ENCODE results near the gene CNPPD1.
"Not testable (repeated sequence)": the region's sequence is repeated elsewhere in the genome, so short reads cannot be mapped to it uniquely, and the experiment has no call there.

Gene CNPPD1

DNA sequence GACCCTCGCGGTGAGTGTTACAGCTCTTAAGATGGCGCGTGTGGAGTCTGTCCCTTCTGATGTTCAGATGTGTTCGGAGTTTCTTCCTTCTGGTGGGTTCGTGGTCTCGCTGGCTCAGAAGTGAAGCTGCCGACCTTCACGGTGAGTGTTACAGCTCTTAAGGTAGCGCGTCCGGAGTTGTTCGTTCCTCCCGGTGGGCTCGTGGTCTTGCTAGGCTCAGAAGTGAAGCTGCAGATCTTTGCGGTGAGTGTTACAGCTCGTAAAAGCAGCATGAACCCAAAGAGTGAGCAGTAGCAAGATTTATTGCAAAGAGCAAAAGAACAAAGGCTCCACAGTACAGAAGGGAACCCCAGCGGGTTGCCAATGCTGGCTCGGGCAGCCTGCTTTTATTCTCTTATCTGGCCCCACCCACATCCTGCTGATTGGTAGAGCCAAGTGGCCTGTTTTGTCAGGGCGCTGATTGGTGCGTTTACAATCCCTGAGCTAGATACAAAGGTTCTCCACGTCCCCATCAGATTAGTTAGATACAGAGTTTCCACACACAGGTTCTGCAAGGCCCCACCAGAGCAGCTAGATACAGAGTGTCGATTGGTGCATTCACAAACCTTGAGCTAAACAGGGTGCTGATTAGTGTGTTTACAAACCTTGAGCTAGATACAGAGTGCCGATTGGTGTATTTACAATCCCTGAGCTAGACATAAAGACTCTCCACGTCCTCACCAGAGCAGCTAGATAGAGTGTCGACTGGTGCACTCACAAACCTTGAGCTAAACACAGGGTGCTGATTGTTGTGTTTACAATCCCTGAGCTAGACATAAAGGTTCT, 24.0 kb upstream of the CNPPD1 start:
- H3K27ac Mint-ChIP-seq; DNase-seq; H3K4me3 Mint-ChIP-seq; H3K9me3 Mint-ChIP-seq; H3K36me3 Mint-ChIP-seq; ATAC-seq (replicated peaks); H3K4me1 Mint-ChIP-seq: not testable (repeated sequence)
- H3K27me3 Mint-ChIP-seq, result peaks cover 12 to 13% of the 10 kb centered on the region in 2 donors

- no peak overlapping the region for H3K4me3 Mint-ChIP-seq
- H3K27ac Mint-ChIP-seq, result peak overlapping the region; percentile 32
- ATAC-seq (replicated peaks) (no peak), DNase-seq (no peak)
- H3K27me3 Mint-ChIP-seq, result peaks cover 12 to 18% of the 10 kb centered on the region in 2 donors
- no peaks in the 10 kb centered on the region for H3K4me1 Mint-ChIP-seq
- peaks cover 0 to 2% of the 10 kb centered on the region in 2 donors for H3K9me3 Mint-ChIP-seq
- peaks cover 0 to 3% of the 10 kb centered on the region in 2 donors for H3K36me3 Mint-ChIP-seq
Measured at GRCh38 chr2:219199470-219200211, 22.9 kb upstream of the CNPPD1 start.

GRCh38 chr2:219198974-219199373, 22.2 kb upstream of the CNPPD1 start:
- Mint-ChIP-seq H3K9me3 (no peaks in the 10 kb centered on the region), H3K4me1 (no peaks in the 10 kb centered on the region), H3K36me3 (no peaks in the 10 kb centered on the region), H3K27ac (no peak overlapping the region), H3K4me3 (no peak overlapping the region), H3K27me3 (peaks cover 12 to 18% of the 10 kb centered on the region in 2 donors)
- DNase-seq (no peak), ATAC-seq (replicated peaks) (no peak)

DNA sequence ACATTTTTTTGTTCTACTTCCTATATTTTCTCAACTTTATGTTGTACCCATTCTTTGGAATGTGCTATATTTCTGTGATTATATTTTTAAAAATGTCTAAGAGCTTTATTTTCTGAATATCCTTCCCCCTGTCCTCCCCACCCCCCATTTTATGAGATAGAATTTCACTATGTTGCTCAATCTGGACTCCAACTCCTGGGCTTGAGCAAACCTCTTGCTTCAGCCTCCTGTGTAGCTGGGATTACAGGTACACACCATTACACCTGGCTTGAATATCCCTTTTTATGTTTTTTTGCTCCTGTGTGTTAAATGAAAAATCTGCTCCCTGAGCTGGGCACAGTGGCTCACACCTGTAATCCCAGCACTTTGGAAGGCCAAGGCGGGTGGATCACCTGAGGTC, 20.7 kb upstream of the CNPPD1 start:
- no peaks in the 10 kb centered on the region for H3K4me1 Mint-ChIP-seq
- H3K4me3 Mint-ChIP-seq, result no peak overlapping the region
- no peaks in the 10 kb centered on the region for H3K9me3 Mint-ChIP-seq
- no peak overlapping the region for H3K27ac Mint-ChIP-seq
- DNase-seq (no peak), ATAC-seq (replicated peaks) (no peak)
- peaks cover 12 to 18% of the 10 kb centered on the region in 2 donors for H3K27me3 Mint-ChIP-seq
- H3K36me3 Mint-ChIP-seq, result no peaks in the 10 kb centered on the region

GRCh38 chr2:219186754-219187456, 10.2 kb upstream of the CNPPD1 start:
- Mint-ChIP-seq H3K36me3 (peaks cover 17 to 35% of the 10 kb centered on the region in 2 donors), H3K4me1 (peaks cover 20 to 51% of the 10 kb centered on the region in 2 donors), H3K4me3 (peak overlapping the region; percentile 4 to 37), H3K27me3 (no peaks in the 10 kb centered on the region), H3K27ac (peak overlapping the region; percentile 91), H3K9me3 (no peaks in the 10 kb centered on the region)
- DNase-seq (peak; percentile 55), ATAC-seq (replicated peaks) (peak; percentile 94 to 96)

GRCh38 chr2:219184121-219184520, 7.4 kb upstream of the CNPPD1 start:
- Mint-ChIP-seq H3K4me1 (peaks cover 38 to 73% of the 10 kb centered on the region in 2 donors), H3K9me3 (no peaks in the 10 kb centered on the region), H3K4me3 (no peak overlapping the region), H3K27ac (no peak overlapping the region), H3K27me3 (no peaks in the 10 kb centered on the region), H3K36me3 (peaks cover 20 to 53% of the 10 kb centered on the region in 2 donors)
- ATAC-seq (replicated peaks) (no peak), DNase-seq (no peak)

DNA sequence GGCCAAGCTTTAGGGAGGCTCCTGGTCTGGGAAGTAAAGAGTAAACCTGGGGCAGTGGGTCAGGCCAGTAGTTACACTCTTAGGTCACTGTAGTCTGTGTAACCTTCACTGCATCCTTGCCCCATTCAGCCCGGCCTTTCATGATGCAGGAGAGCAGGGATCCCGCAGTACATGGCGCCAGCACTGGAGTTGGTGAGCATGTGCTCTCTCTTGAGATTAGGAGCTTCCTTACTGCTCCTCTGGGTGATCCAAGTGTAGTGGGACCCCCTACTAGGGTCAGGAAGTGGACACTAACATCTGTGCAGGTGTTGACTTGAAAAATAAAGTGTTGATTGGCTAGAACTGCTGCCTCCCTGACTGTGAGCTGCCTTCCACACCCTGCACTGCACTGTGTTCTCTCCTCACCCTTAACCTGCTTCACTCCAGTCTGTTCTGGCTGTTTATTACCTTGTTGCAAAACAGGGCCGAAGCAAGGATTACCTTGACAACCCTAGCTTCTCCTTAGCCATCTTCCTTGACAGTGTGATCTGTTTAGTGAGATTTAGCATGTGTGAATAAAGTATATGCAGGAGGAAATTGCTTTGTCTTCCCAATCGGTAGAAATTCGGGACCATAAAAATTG, 6.5 kb upstream of the CNPPD1 start:
- peak overlapping the region; percentile 59 for H3K27ac Mint-ChIP-seq

DNA sequence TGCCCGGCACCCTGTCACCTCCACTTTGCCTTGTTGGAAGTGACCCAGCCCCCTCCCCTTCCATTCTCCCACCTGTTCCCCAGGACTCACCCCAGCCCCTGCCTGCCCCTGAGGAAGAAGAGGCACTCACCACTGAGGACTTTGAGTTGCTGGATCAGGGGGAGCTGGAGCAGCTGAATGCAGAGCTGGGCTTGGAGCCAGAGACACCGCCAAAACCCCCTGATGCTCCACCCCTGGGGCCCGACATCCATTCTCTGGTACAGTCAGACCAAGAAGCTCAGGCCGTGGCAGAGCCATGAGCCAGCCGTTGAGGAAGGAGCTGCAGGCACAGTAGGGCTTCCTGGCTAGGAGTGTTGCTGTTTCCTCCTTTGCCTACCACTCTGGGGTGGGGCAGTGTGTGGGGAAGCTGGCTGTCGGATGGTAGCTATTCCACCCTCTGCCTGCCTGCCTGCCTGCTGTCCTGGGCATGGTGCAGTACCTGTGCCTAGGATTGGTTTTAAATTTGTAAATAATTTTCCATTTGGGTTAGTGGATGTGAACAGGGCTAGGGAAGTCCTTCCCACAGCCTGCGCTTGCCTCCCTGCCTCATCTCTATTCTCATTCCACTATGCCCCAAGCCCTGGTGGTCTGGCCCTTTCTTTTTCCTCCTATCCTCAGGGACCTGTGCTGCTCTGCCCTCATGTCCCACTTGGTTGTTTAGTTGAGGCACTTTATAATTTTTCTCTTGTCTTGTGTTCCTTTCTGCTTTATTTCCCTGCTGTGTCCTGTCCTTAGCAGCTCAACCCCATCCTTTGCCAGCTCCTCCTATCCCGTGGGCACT, 5.8 kb upstream of the CNPPD1 start:
- DNase-seq (no peak), ATAC-seq (replicated peaks) (no peak)
- Mint-ChIP-seq H3K27me3 (no peaks in the 10 kb centered on the region), H3K9me3 (no peaks in the 10 kb centered on the region), H3K27ac (peak overlapping the region; percentile 59), H3K36me3 (peaks cover 20 to 61% of the 10 kb centered on the region in 2 donors), H3K4me3 (no peak overlapping the region), H3K4me1 (peaks cover 43 to 81% of the 10 kb centered on the region in 2 donors)

More for the DNA sequence above, 6.5 kb upstream of the CNPPD1 start:
- Mint-ChIP-seq H3K27me3 (no peaks in the 10 kb centered on the region), H3K9me3 (no peaks in the 10 kb centered on the region), H3K36me3 (peaks cover 20 to 59% of the 10 kb centered on the region in 2 donors), H3K4me1 (peaks cover 43 to 79% of the 10 kb centered on the region in 2 donors), H3K4me3 (no peak overlapping the region)
- no peak for DNase-seq
- no peak for ATAC-seq (replicated peaks)

- Mint-ChIP-seq H3K27me3 (no peaks in the 10 kb centered on the region), H3K27ac (peak overlapping the region; percentile 25), H3K9me3 (no peaks in the 10 kb centered on the region), H3K4me1 (peaks cover 40 to 78% of the 10 kb centered on the region in 2 donors), H3K36me3 (peaks cover 20 to 59% of the 10 kb centered on the region in 2 donors), H3K4me3 (no peak overlapping the region)
- no peak for ATAC-seq (replicated peaks)
- DNase-seq, result no peak
Measured at GRCh38 chr2:219181531-219181930, 4.8 kb upstream of the CNPPD1 start.

- H3K4me1 Mint-ChIP-seq, result peaks cover 39 to 72% of the 10 kb centered on the region in 2 donors
- H3K27ac Mint-ChIP-seq, result no peak overlapping the region
- H3K9me3 Mint-ChIP-seq, result no peaks in the 10 kb centered on the region
- H3K4me3 Mint-ChIP-seq, result no peak overlapping the region
- peaks cover 20 to 58% of the 10 kb centered on the region in 2 donors for H3K36me3 Mint-ChIP-seq
- ATAC-seq (replicated peaks) (no peak), DNase-seq (no peak)
- H3K27me3 Mint-ChIP-seq, result no peaks in the 10 kb centered on the region
Measured at GRCh38 chr2:219180961-219181360, 4.2 kb upstream of the CNPPD1 start.

GRCh38 chr2:219179601-219180465, 3.1 kb upstream of the CNPPD1 start:
- Mint-ChIP-seq H3K27ac (no peak overlapping the region), H3K27me3 (no peaks in the 10 kb centered on the region), H3K9me3 (no peaks in the 10 kb centered on the region), H3K4me3 (peak overlapping the region; percentile 89 to 94), H3K36me3 (peaks cover 19 to 51% of the 10 kb centered on the region in 2 donors), H3K4me1 (peaks cover 40 to 69% of the 10 kb centered on the region in 2 donors)
- ATAC-seq (replicated peaks) (no peak), DNase-seq (no peak)

DNA sequence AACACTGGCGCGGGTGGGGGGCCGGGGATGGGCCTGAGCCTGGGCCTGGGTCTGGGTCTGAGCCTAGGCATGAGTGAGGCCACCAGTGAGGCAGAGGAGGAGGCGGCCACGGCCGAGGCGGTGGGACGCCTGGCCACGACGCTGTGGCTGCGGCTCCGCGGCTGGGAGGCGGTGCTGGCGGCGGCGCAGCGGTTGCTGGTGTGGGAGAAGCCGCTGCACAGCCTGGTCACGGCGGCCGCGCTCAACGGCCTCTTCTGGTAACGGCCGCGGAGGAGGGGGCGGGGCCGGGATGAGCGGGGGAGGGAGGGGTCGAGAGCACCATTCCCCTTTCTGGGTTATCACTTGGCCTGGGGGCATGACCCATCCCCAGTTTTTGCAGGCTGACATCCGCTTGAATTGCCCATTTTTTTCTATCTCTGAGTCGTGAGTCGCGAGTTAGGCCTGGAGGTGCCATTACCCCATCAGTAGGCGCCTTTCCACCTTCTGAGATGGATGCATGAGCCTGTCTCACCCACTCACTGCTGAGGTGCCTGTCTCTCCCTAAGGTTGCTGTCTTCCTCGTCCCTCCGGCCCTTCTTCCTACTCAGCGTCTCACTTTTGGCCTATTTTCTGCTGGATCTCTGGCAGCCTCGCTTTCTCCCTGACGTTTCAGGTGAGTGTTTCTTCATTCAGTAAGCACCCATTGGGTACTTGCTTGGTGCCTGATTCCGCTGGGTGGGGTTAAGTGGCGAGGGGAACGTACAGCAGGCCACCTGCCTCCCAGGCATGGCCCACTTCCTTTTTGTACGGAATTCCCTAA, 1.9 kb upstream of the CNPPD1 start:
- ATAC-seq (replicated peaks), result peak; percentile 3 to 6
- DNase-seq, result no peak

More for the DNA sequence above, 1.9 kb upstream of the CNPPD1 start:
- Mint-ChIP-seq H3K9me3 (no peaks in the 10 kb centered on the region), H3K4me3 (peak overlapping the region; percentile 89 to 94), H3K36me3 (peaks cover 23 to 56% of the 10 kb centered on the region in 2 donors), H3K27ac (peak overlapping the region; percentile 87), H3K27me3 (no peaks in the 10 kb centered on the region), H3K4me1 (peaks cover 48 to 74% of the 10 kb centered on the region in 2 donors)
